NCI-H1048 (cell line): ENCODE results near the gene PMEL.
A peak's percentile ranks its signal among the peaks of the same experiment; 100 is the strongest.
"Not testable (repeated sequence)": the region's sequence is repeated elsewhere in the genome, so short reads cannot be mapped to it uniquely, and the experiment has no call there.

ENCODE experiments used
- DNase-seq: peaks from one replicate; lab custom pipeline; 2025; lab: John Stamatoyannopoulos, UW

Gene PMEL

GRCh38 chr12:55942055-55942454 is 23.8 kb downstream of the PMEL start:
- no peak for DNase-seq

- DNase-seq: peak; percentile 53
Measured at GRCh38 chr12:55940065-55940732, 25.6 kb downstream of the PMEL start.

- DNase-seq: no peak
Measured at GRCh38 chr12:55938826-55939501, 26.9 kb downstream of the PMEL start.

GRCh38 chr12:55937981-55938380 is 27.9 kb downstream of the PMEL start:
- DNase-seq: no peak

- no peak for DNase-seq
Measured at GRCh38 chr12:55935738-55936151, 30.1 kb downstream of the PMEL start.

GRCh38 chr12:55934773-55935172 is 31.1 kb downstream of the PMEL start:
- no peak for DNase-seq

GRCh38 chr12:55933799-55934742 is 31.8 kb downstream of the PMEL start:
- DNase-seq: no peak

GRCh38 chr12:55933169-55933798 is 32.6 kb downstream of the PMEL start:
- no peak for DNase-seq

GRCh38 chr12:55932551-55932910 is 33.3 kb downstream of the PMEL start:
- DNase-seq: no peak

GRCh38 chr12:55931780-55932550 is 33.9 kb downstream of the PMEL start:
- no peak for DNase-seq

- no peak for DNase-seq
Measured at GRCh38 chr12:55931317-55931779, 34.5 kb downstream of the PMEL start.

- no peak for DNase-seq
Measured at GRCh38 chr12:55930771-55931316, 35.0 kb downstream of the PMEL start, which contains the start of gene DGKA. DGKA (plus strand) TSS chr12:55931162; CDS start chr12:55936504, 5,342 bp downstream.

- no peak for DNase-seq
Measured at GRCh38 chr12:55929306-55929791, 36.5 kb downstream of the PMEL start.

- DNase-seq: no peak
Measured at GRCh38 chr12:55927588-55928502, 38.0 kb downstream of the PMEL start, which contains the start of gene PYM1. PYM1 (minus strand) TSS chr12:55927894; CDS start chr12:55927761, 133 bp downstream.

GRCh38 chr12:55926738-55927587 is 38.9 kb downstream of the PMEL start:
- DNase-seq: peak; percentile 86

GRCh38 chr12:55925870-55926737 is 39.7 kb downstream of the PMEL start:
- DNase-seq: no peak

- DNase-seq: no peak
Measured at GRCh38 chr12:55925371-55925770, 40.5 kb downstream of the PMEL start.

- not testable (repeated sequence) for DNase-seq
Measured at GRCh38 chr12:55923648-55924047, 42.2 kb downstream of the PMEL start.
